A549 (cell line): ENCODE measurements around the gene TEAD4.

ENCODE experiments used
- CBX2 ChIP-seq: fragments of 200-600 bp; sonication (generic); IDR thresholded peaks from 2 replicates; pipeline ENCODE4 v1.6.1; 2016; ENCODE audit warnings: low read depth, mild to moderate bottlenecking, borderline replicate concordance
- CHD2 ChIP-seq: fragments of 150-350 bp; IDR thresholded peaks from 2 replicates; pipeline ENCODE4 v1.6.1; 2014; ENCODE audit warnings: low read length; ENCODE audit not compliant: partially characterized antibody
- CTCF ChIP-seq: fragments of >200 bp; sonication (Bioruptor Twin); formaldehyde crosslinking; IDR thresholded peaks from 3 replicates; pipeline ENCODE4 v1.5.1; 2016
- EP300 ChIP-seq, 2 experiments: fragments of >200 bp; sonication (Bioruptor Twin); formaldehyde crosslinking; IDR thresholded peaks; 2 replicates in 1 of 2; 3 replicates in 1 of 2; pipeline ENCODE4 v1.6.1; 2016 to 2017
- HDAC2 ChIP-seq: fragments of 200-600 bp; sonication (generic); IDR thresholded peaks from 2 replicates; pipeline ENCODE4 v1.6.1; 2016
- MAFK ChIP-seq: fragments of 450-650 bp; IDR thresholded peaks from 2 replicates; pipeline ENCODE4 v1.6.1; 2014; ENCODE audit not compliant: partially characterized antibody
- NFE2L2 ChIP-seq: fragments of 150-350 bp; conservative IDR thresholded peaks from 2 replicates; pipeline ENCODE4 v1.6.1; 2014; ENCODE audit warnings: low read length
- POLR2A ChIP-seq: IDR thresholded peaks from 2 replicates; pipeline ENCODE4 v1.6.1; 2012; ENCODE audit warnings: mild to moderate bottlenecking, low read length
- TP53 ChIP-seq: fragments of 250-450 bp; sonication (Bioruptor Pico); IDR thresholded peaks from 2 replicates; pipeline ENCODE4 v1.5.0; 2021; ENCODE audit warnings: mild to moderate bottlenecking, moderate library complexity

DNA sequence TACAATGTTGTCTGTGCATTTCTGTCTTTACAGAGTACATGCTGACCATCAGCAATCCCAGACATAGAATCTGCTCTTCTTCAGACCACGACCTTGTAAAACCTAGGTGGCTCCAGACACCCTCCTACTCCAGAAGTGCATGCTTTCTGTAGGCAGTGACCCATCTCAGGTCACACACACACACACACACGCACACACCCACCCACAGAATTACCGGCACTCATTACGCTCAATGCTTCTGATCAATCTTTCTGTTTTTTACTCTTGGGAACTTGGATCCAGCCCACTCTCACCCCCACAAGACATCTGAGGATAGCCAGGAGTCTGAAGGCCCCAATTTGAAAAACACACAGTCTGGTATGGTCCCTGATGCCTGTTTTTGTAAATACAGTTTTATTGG is 110.5 kb downstream of the TEAD4 start:
- TF ChIP-seq MAFK: no peak
- no peak for TF ChIP-seq TP53 (CRISPR knock-in tag)
- TF ChIP-seq HDAC2: no peak
- no peak for TF ChIP-seq CTCF
- no peak for TF ChIP-seq EP300 (IDR thresholded peaks at IDR 0.05)
- TF ChIP-seq POLR2A: no peak
- no peak for TF ChIP-seq NFE2L2
- no peak for TF ChIP-seq CBX2
- TF ChIP-seq CHD2: no peak
